GM12801 (cell line): ENCODE results near the gene CAPN1.

ENCODE experiments used
- TF ChIP-seq, protein P1 (sequence below): IDR thresholded peaks from one replicate; pipeline ENCODE4 v1.5.1; 2011; ENCODE audit warnings: control low read depth; ENCODE audit not compliant: insufficient read length; ENCODE audit errors: extremely low read depth

The CAPN1 gene

GRCh38 chr11:65211293-65212105, 29.8 kb downstream of the CAPN1 start:
- TF ChIP-seq, protein P1, sequence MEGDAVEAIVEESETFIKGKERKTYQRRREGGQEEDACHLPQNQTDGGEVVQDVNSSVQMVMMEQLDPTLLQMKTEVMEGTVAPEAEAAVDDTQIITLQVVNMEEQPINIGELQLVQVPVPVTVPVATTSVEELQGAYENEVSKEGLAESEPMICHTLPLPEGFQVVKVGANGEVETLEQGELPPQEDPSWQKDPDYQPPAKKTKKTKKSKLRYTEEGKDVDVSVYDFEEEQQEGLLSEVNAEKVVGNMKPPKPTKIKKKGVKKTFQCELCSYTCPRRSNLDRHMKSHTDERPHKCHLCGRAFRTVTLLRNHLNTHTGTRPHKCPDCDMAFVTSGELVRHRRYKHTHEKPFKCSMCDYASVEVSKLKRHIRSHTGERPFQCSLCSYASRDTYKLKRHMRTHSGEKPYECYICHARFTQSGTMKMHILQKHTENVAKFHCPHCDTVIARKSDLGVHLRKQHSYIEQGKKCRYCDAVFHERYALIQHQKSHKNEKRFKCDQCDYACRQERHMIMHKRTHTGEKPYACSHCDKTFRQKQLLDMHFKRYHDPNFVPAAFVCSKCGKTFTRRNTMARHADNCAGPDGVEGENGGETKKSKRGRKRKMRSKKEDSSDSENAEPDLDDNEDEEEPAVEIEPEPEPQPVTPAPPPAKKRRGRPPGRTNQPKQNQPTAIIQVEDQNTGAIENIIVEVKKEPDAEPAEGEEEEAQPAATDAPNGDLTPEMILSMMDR = no peak

- TF ChIP-seq, protein P1 = no peak
Measured at GRCh38 chr11:65212226-65212801, 30.6 kb downstream of the CAPN1 start.

GRCh38 chr11:65213322-65214211, 31.8 kb downstream of the CAPN1 start:
- TF ChIP-seq, protein P1 = no peak

GRCh38 chr11:65214212-65214845, 32.6 kb downstream of the CAPN1 start:
- TF ChIP-seq, protein P1 = no peak

GRCh38 chr11:65215441-65216076, 33.8 kb downstream of the CAPN1 start:
- TF ChIP-seq, protein P1 = no peak

DNA sequence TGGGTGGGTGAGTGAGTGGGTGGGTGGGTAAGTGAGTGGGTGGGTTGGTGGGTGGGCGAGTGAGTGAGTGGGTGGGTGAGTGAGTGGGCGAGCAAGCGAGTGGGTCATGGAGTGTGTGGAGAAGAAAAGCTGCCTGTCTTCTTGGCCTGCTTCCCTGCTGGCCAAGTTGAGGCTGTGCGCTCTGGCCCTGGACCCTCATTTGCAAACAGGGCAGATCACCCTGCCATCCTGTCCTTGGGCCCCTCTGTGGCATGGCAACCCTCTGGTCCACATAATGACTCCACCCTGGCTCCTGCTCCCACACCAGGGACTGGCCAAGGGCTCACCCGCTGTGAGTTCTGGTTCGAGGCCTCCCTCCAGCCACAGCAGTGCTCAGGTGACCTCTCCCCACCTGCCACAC, 35.1 kb downstream of the CAPN1 start:
- TF ChIP-seq, protein P1 = no peak
